ENCODE results near the gene RPRD1B.

GRCh38 chr20:38104285-38104684 lies 70.7 kb downstream of the RPRD1B start:
- TF ChIP-seq CTCF (IDR thresholded peaks at IDR 0.05; ENCODE audit: low read length) (no peak), EZH2 (IDR thresholded peaks at IDR 0.05; ENCODE audit: borderline replicate concordance, low read length) (no peak)

Measured in OCI-LY1 (cell line).